Effector memory CD8-positive, alpha-beta T cell (primary cell): ENCODE measurements around the gene ME2.
"Not testable (repeated sequence)": the region's sequence is repeated elsewhere in the genome, so short reads cannot be mapped to it uniquely, and the experiment has no call there.

Experiments used
- ATAC-seq: fragments of 150-1000 bp; cut with Tn5 transposase; replicated peaks from 2 replicates; pipeline ENCODE4 v1.10.0; 2021; ENCODE audit warnings: mild to moderate bottlenecking, moderate library complexity
- DNase-seq, 3 experiments: peaks; one replicate each; pipeline ENCODE4 v3.0.0; 2021
- H3K27ac Mint-ChIP-seq, 2 donors: one replicate each; pipeline ENCODE4 v1.8.0; 2022; ENCODE audit warnings: mild to moderate bottlenecking in 2 of 2, mixed read lengths in 2 of 2, moderate library complexity in 2 of 2
- H3K27me3 Mint-ChIP-seq, 2 donors: one replicate each; pipeline ENCODE4 v1.8.0; 2022; ENCODE audit warnings: mixed read lengths in 2 of 2
- H3K36me3 Mint-ChIP-seq: one replicate; pipeline ENCODE4 v1.8.0; 2022; ENCODE audit warnings: mild to moderate bottlenecking, moderate library complexity, mixed read lengths; ENCODE audit not compliant: insufficient read depth
- H3K4me1 Mint-ChIP-seq, 2 donors: one replicate each; pipeline ENCODE4 v1.8.0; 2022; ENCODE audit warnings: low read depth in 2 of 2, mixed read lengths in 2 of 2
- H3K4me3 Mint-ChIP-seq, 2 donors: one replicate each; pipeline ENCODE4 v1.8.0; 2022; ENCODE audit warnings: mild to moderate bottlenecking in 2 of 2, mixed read lengths in 2 of 2, moderate library complexity in 2 of 2
- H3K9me3 Mint-ChIP-seq, 2 donors: one replicate each; pipeline ENCODE4 v1.8.0; 2022; ENCODE audit warnings: mixed read lengths in 2 of 2

ME2 gene

DNA sequence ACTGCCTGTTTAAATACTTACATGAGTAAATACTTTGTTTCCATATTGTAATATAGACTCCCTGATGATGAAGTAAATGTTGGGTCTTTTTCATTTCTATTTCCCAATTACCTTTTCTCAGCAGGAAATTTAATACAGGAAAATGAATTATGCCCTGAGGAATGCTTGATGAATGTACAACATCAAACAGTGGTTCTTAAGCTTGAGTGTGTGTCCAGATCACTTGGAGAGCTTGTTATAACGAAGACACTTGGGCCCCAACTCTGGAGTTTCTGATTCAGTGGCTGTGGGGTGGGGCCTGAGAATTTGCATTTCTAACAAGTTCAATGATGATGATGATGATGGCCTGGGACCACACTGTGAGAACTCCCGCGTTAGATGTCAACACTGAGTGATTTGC, 7.1 kb upstream of the ME2 start:
- no peaks in the 10 kb centered on the region for H3K27me3 Mint-ChIP-seq
- no peaks in the 10 kb centered on the region for H3K9me3 Mint-ChIP-seq
- H3K4me1 Mint-ChIP-seq: no peaks in the 10 kb centered on the region
- no peak for DNase-seq
- H3K36me3 Mint-ChIP-seq: no peaks in the 10 kb centered on the region
- H3K4me3 Mint-ChIP-seq: no peak overlapping the region
- no peak overlapping the region for H3K27ac Mint-ChIP-seq
- ATAC-seq: no peak

DNA sequence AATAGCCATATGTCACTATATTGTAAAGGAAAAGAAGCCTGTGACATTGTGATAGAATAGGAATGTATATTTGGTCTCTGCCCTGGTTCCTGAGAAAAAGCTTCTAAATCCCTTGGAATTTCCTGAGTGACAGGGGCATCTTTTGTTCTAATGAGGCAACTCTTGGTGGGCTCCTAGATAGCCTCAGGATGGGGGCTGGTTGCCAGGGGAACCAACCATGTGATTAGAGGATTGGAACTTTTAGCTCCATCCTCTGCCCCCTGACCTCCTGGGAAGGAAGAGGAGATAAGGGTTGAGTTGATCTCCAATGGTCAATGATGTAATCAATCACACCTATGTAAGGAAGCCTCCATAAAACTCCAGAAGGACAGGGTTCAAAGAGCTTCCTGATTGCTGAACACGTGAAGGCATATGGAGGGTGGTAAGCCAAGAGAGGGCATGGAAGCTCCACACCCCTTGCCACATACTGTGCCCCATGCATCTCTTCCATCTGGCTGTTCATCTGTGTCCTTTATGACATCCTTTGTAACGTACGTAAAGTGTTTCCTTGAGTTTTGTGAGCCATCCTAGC, 2.9 kb upstream of the ME2 start:
- Mint-ChIP-seq H3K27ac (no peak overlapping the region), H3K4me3 (no peak overlapping the region), H3K36me3 (peaks cover 19% of the 10 kb centered on the region), H3K27me3 (no peaks in the 10 kb centered on the region), H3K9me3 (no peaks in the 10 kb centered on the region), H3K4me1 (peaks cover 15 to 19% of the 10 kb centered on the region in 2 donors)
- ATAC-seq (no peak), DNase-seq (no peak)

DNA sequence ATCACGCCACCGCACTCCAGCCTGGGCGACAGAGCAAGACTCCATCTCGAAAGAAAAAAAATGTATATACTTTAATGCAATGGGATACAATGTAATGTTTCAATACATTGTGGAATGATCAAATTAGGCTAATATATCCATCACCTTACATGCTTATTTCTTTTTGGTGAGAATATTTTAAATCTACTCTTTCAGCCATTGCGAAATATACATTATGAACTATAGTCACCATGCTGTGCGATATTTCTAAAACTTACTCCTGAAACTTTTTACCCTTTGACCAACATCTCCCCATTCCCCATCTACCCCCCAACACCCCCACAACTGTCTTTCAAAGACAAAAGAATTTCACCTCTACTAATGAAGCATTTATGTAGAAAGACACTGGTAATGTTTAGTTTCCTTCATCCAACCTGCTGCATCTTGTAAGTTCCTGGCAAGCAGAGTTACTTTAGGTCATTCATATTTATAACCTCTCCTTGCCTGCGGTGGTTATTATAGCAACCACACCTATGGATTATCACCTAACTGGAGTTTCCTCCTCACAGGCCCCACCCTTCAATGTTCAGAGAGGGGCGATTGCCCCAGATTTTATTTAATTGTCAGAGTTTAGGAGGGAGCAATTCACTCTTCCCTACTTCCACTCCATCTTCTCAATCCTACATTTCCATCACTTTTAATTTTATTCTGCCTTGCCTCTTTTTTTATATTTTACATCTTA, 1.2 kb upstream of the ME2 start:
- no peak for ATAC-seq
- Mint-ChIP-seq H3K4me1 (peaks cover 15 to 19% of the 10 kb centered on the region in 2 donors), H3K27me3 (no peaks in the 10 kb centered on the region), H3K36me3 (peaks cover 19% of the 10 kb centered on the region), H3K27ac (peak overlapping the region; percentile 98 to 99), H3K4me3 (peak overlapping the region; percentile 95 to 96), H3K9me3 (no peaks in the 10 kb centered on the region)
- no peak for DNase-seq

DNA sequence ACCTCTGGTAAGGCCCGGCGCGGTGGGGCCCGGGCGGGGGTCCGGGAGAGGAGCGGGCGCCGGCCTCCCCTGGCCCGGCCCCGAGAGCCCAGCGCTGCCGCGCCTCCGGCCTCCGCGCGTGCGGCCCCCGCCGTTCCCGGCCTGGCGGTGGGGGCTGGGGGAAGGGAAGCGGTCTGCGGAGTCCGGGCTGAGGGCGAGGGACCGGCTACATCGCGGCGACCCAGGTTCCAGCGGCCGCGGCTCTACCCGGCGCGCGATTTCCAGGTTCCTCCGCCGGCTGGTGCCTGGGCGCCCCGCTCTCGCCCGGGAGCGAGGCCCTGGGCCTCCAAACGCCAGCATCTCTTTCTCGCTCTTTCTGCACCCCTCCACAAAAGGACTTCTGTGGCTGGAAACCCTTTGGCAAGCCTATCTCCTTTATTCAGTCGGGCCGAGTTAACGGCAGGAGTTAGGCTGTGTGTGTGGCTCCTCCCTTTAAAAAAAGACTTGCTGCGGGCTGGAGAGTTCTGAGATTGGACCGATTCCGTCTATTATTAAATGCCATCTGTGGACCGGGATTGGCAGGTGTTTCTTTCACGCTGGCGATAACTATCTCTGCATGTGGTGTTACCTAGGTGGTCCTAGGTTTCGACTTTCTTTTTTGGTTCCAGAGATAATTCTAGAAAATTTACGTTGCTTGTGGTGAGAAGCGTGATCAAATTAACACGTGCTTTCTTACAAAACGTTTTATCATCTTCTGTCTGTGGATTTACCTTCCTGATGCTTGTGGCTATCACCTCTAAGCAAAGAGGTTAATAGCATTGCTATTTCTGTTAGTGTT, 592 bp downstream of the ME2 start:
- Mint-ChIP-seq H3K4me3 (peak overlapping the region; percentile 96 to 98), H3K27me3 (no peaks in the 10 kb centered on the region), H3K27ac (peak overlapping the region; percentile 98 to 99), H3K4me1 (peaks cover 19 to 27% of the 10 kb centered on the region in 2 donors), H3K9me3 (no peaks in the 10 kb centered on the region), H3K36me3 (peaks cover 19% of the 10 kb centered on the region)
- DNase-seq (peak; percentile 35 to 52 (median 40)), ATAC-seq (peak; percentile 58)

DNA sequence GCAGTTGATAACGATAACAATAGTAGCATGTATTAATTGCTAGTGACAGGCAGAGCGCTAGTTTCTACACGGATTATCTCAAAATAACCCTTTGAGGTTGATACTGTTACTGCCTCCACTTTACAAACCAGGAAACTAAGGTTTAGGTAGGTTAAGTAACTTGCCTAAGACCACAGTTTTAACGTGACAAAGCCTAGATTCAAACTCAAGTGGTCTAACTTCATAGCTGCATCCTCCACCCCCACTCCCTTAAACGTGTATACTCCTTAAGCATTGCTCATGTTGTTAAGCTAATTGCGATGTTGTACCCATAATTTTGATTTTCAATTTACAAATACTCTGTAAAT, 1.2 kb downstream of the ME2 start:
- H3K27ac Mint-ChIP-seq: peak overlapping the region; percentile 98 to 99

DNA sequence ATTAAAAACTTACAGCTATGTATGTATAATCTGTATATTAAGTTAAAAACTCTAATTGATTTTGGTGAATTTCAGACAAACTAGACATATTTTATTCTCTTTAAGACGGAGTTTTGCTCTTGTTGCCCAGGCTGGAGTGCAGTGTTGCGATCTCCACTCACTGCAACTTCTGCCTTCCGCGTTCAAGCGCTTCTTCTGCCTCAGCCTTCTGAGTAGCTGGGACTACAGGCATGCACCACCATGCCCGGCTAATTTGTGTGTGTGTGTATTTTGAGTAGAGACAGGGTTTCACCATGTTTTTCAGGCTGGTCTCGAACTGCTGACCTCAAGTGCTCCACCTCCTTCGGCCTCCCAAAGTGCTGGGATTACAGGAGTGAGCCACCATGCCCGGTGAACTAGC, 2.0 kb downstream of the ME2 start:
- Mint-ChIP-seq H3K4me1 (peaks cover 19 to 27% of the 10 kb centered on the region in 2 donors), H3K36me3 (peaks cover 25% of the 10 kb centered on the region)
- H3K9me3 Mint-ChIP-seq, H3K27ac Mint-ChIP-seq, DNase-seq, H3K4me3 Mint-ChIP-seq, ATAC-seq, H3K27me3 Mint-ChIP-seq: not testable (repeated sequence)

More for the DNA sequence above, 1.2 kb downstream of the ME2 start:
- Mint-ChIP-seq H3K27me3 (no peaks in the 10 kb centered on the region), H3K4me1 (peaks cover 19 to 27% of the 10 kb centered on the region in 2 donors), H3K36me3 (peaks cover 23% of the 10 kb centered on the region), H3K9me3 (no peaks in the 10 kb centered on the region), H3K4me3 (peak overlapping the region; percentile 96 to 98)
- DNase-seq (no peak), ATAC-seq (no peak)

DNA sequence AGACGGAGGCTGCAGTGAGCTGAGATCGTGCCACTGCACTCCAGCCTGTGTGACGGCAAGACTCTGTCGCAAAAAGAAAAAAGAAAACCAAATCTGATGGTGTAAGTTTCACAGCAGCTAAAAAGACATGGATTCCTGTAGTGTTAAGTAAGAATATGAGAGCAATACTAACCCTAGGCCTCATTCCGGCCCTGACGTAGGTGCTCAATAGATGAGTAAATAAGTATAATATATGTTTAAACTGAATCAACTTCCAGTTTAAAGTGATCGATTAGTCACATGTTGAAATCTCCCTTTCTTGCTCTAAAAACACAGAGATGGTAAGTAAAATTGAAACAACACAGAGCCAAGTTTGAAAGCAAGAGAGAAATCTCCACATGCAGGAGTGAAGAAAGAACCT, 8.0 kb downstream of the ME2 start:
- ATAC-seq: no peak
- H3K4me1 Mint-ChIP-seq: peaks cover 9 to 27% of the 10 kb centered on the region in 2 donors
- DNase-seq: no peak
- H3K4me3 Mint-ChIP-seq: no peak overlapping the region
- H3K9me3 Mint-ChIP-seq: no peaks in the 10 kb centered on the region
- peak overlapping the region in 1 of 2 donors; percentile 38 for H3K27ac Mint-ChIP-seq
- H3K27me3 Mint-ChIP-seq: no peaks in the 10 kb centered on the region
- peaks cover 11% of the 10 kb centered on the region for H3K36me3 Mint-ChIP-seq

DNA sequence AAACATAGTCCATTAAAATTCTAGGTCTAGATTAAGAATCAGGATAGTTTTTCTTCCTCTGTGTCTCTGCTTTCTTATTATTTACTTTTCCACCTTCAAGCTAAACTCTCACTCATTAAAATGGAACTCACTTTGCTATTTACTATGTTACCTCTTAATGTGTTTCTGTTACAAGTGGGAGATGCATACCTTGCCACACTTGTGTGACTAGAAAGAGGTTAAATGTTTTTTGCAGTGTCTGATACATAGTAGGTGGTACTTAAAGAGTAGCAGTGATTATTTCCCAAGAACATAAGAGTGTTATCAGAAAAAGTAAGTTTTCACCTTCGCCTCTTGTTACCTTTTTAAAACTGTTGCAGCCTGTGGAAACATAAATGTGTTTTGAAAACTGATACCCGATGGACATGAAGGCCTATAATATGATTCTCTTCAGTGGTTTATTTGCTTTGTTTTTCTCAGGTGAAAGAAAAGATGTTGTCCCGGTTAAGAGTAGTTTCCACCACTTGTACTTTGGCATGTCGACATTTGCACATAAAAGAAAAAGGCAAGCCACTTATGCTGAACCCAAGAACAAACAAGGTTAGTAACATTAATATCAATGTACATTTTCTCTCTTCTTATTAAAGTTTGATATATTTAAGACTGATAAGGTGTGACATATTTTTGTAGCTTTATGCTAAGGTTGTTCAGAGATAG, 16.6 kb downstream of the ME2 start:
- Mint-ChIP-seq H3K4me1 (peaks cover 3 to 24% of the 10 kb centered on the region in 2 donors), H3K4me3 (no peak overlapping the region), H3K27ac (no peak overlapping the region), H3K27me3 (no peaks in the 10 kb centered on the region), H3K36me3 (peaks cover 31% of the 10 kb centered on the region), H3K9me3 (no peaks in the 10 kb centered on the region)
- DNase-seq (no peak), ATAC-seq (no peak)

DNA sequence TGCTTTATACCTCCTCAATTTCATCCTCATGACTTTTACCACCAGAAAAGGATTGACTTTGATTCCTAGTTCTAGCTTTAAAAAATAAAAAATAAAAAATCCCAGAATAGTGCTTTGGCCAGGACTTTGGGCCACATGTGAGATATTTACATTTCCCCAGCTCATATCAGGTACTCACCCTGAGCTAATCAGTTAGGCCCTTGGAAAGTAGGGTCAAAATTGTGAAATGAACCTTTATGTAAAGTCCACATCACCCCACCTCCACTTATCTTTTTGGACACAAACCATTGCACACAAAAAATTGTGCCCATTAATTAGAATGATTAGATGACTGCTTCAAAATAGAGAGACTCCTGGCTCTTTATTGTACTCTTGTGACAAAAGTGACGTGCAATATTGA, 17.2 kb downstream of the ME2 start:
- H3K27me3 Mint-ChIP-seq: no peaks in the 10 kb centered on the region
- no peak overlapping the region for H3K27ac Mint-ChIP-seq
- peaks cover 0 to 18% of the 10 kb centered on the region in 2 donors for H3K4me1 Mint-ChIP-seq
- H3K36me3 Mint-ChIP-seq: peaks cover 36% of the 10 kb centered on the region
- no peaks in the 10 kb centered on the region for H3K9me3 Mint-ChIP-seq
- DNase-seq (no peak), ATAC-seq (no peak)
- no peak overlapping the region for H3K4me3 Mint-ChIP-seq

DNA sequence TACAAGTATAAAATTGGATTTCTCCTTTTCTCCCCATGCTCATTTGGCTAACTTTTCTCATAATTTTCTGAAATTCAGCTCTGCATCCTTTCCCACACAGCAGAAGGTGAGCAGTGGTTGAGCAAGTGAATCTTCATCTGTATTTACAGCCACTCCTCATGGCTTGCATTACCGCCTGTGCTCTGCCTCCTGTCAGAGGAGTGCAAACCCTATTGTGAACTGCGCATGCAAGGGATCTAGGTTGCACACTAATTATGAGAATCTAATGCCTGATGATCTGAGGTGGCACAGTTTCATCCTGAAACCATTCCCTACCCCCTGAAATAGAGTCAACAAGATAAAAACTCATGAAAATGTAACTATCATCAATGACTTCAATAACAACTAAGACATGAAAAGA, 20.0 kb downstream of the ME2 start:
- no peak for DNase-seq
- Mint-ChIP-seq H3K4me1 (peaks cover 3 to 16% of the 10 kb centered on the region in 2 donors), H3K4me3 (no peak overlapping the region), H3K27me3 (no peaks in the 10 kb centered on the region), H3K9me3 (no peaks in the 10 kb centered on the region), H3K27ac (peak overlapping the region in 1 of 2 donors; percentile 12), H3K36me3 (peaks cover 42% of the 10 kb centered on the region)
- ATAC-seq: no peak

DNA sequence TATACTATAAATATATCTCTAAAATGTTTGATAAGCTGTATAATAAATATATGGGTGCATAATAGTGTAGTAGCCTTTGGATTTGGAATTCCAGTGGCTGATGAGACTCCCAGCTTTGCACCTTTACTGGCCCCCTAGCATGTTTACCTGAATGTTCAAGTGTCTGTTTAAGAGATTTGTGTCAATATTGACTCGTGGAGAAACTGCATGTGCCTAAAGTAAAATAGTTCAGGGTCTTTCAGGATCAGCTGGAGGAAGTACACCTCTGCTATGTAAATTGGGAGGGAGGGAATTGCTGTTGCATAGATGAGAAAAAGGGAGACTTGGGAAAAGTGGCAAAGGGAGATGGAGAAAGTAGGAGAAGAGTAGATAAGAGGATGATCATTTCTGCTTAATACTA, 23.9 kb downstream of the ME2 start:
- ATAC-seq (no peak), DNase-seq (no peak)
- Mint-ChIP-seq H3K36me3 (peaks cover 23% of the 10 kb centered on the region), H3K27ac (no peak overlapping the region), H3K4me1 (peaks cover 6 to 21% of the 10 kb centered on the region in 2 donors), H3K27me3 (no peaks in the 10 kb centered on the region), H3K9me3 (no peaks in the 10 kb centered on the region), H3K4me3 (no peak overlapping the region)

DNA sequence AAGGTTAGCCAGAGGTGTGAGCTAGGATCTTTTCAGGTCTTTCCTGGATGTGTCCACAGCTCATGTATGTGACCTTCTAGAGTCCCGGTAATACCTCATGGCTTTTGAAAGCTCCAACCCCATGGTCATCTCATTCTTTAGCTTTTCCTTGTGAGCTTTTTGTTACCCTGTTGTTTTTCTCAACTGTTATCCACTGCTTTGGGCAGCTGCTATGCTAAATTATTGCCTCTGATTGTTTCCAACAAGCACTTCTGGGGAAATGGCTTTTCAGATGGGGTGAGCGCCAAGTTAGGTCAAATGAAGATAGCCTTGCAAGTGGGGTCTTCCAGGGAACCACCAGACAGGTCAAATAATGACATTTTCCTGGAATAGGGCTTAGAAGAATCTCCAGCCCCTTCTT, 27.9 kb downstream of the ME2 start:
- DNase-seq (no peak), ATAC-seq (no peak)
- peaks cover 31% of the 10 kb centered on the region for H3K36me3 Mint-ChIP-seq
- H3K4me3 Mint-ChIP-seq: no peak overlapping the region
- H3K27me3 Mint-ChIP-seq: no peaks in the 10 kb centered on the region
- no peaks in the 10 kb centered on the region for H3K9me3 Mint-ChIP-seq
- H3K4me1 Mint-ChIP-seq: peaks cover 9 to 32% of the 10 kb centered on the region in 2 donors
- H3K27ac Mint-ChIP-seq: no peak overlapping the region

DNA sequence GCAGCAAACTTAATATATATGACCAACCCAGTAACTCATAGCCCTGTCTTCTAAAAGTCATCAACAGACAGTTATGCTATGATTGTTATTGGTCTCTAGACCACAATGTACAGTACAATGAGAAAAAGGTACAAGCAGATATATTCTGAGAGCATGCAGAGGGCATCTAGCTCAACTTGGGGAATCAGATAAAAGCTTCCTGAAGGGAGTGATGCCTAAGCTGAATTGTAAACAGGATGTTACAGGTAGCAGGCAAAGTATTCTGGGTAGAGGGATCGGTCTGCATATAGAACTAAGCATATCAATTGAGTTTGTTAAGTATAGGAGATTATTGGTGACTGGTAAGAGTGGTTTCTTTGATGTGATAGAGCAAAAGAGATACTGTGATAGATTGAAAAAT, 30.3 kb downstream of the ME2 start:
- no peak for DNase-seq
- Mint-ChIP-seq H3K27ac (peak overlapping the region in 1 of 2 donors; percentile 3), H3K4me1 (peaks cover 5 to 27% of the 10 kb centered on the region in 2 donors), H3K9me3 (no peaks in the 10 kb centered on the region), H3K27me3 (no peaks in the 10 kb centered on the region), H3K4me3 (no peak overlapping the region), H3K36me3 (peaks cover 37% of the 10 kb centered on the region)
- ATAC-seq: no peak
